Lower lobe of right lung (tissue), 2 donors: ENCODE measurements around the gene UVRAG. TPM values are rescaled to one million over a fixed set of nuclear protein-coding genes. Genes with fewer than 3 reads are reported as not detected.

Experiments
- ATAC-seq, 2 donors: fragments of 200-7000 bp; cut with Tn5 transposase; one replicate each; pipeline ENCODE4 v1.9.1; 2020 to 2022; ENCODE audit warnings: mild to moderate bottlenecking in 2 of 2, moderate library complexity in 2 of 2
- DNase-seq: peaks from one replicate; pipeline ENCODE4 v3.0.0-alpha.2; 2020
- H3K27ac ChIP-seq: fragments of 200-600 bp; one replicate; pipeline ENCODE4 v1.8.0; 2022
- H3K27me3 ChIP-seq: fragments of 200-600 bp; one replicate; pipeline ENCODE4 v1.8.0; 2022; ENCODE audit warnings: low read depth
- H3K36me3 ChIP-seq: fragments of 200-600 bp; one replicate; pipeline ENCODE4 v1.8.0; 2022; ENCODE audit warnings: mild to moderate bottlenecking
- H3K4me1 ChIP-seq: fragments of 200-600 bp; one replicate; pipeline ENCODE4 v1.8.0; 2022
- H3K4me3 ChIP-seq: fragments of 200-600 bp; one replicate; pipeline ENCODE4 v1.8.0; 2022; ENCODE audit warnings: mild to moderate bottlenecking
- H3K9me3 ChIP-seq: fragments of 200-600 bp; one replicate; pipeline ENCODE4 v1.8.0; 2022
- intact Hi-C: fragments of 100-400 bp; cut with DNase I; formaldehyde crosslinking; loops from one replicate; pipeline ENCODE4 v1.11.0; 2022
- total RNA-seq: library from RNA; stranded (reverse); fragmentation: NEBNext Ultra II Directional; extraction: Animal tissue kit (Norgen Biotek cat#: 25700); gene quantifications from one replicate; pipeline ENCODE4 v1.2.1, GENCODE V29; 2021
- TF ChIP-seq, protein P1 (sequence below): fragments of 200-600 bp; IDR thresholded peaks from one replicate; pipeline ENCODE4 v1.8.0; 2022; ENCODE audit warnings: antibody characterized with exemption, mild to moderate bottlenecking
- donor health status: DM: no; HTN: yes; CAD: no; lungs with severe emphysema.

UVRAG gene
- total RNA-seq, 1 donor from 2014 or later = 36.0 TPM

DNA sequence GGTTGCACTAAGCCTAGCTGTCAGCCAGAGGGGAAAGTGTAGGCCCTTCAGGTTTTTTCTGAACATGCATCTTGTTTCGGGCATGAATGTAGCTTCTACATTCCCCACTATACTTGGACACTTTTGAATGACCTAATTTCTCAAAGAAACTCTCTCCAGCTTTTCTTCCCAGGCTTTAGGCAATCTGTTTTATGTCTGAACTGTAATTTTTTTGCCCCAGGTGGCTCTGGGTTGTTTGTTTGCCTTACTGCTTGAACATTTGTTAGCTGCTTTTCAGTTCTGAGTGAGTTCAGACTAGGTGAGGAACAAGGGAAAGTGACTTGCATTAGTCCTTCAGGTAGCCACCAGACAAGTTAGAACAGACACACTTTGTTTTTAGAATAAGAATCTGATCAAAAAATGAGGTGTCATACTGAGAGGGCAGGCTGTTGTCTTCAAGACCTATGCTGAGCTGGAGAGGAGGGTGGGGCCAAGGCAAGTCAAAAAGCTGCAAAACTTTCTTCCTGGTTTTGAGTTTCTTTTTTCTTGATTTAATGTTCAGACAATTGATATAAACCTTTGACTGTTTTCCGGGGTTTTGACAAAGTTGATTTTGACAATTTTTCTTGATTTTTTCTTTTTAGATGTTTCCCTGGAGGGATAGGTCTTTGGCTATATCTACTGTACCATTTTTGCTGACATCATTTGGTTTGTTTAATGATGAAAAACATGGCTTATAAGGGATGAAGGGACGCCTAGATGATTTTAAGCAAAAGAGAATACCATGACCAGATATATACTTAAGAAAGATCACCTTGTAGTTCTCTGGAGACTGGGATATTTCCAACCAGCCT lies 208.4 kb downstream of the UVRAG start:
- Histone ChIP-seq H3K4me3 (no peak overlapping the region), H3K27me3 (no peaks in the 10 kb centered on the region), H3K36me3 (peaks cover 8% of the 10 kb centered on the region), H3K4me1 (peaks cover 5% of the 10 kb centered on the region), H3K27ac (no peak overlapping the region), H3K9me3 (no peaks in the 10 kb centered on the region)
- intact Hi-C loops = no loop called here
- DNase-seq = no peak
- TF ChIP-seq, protein P1, sequence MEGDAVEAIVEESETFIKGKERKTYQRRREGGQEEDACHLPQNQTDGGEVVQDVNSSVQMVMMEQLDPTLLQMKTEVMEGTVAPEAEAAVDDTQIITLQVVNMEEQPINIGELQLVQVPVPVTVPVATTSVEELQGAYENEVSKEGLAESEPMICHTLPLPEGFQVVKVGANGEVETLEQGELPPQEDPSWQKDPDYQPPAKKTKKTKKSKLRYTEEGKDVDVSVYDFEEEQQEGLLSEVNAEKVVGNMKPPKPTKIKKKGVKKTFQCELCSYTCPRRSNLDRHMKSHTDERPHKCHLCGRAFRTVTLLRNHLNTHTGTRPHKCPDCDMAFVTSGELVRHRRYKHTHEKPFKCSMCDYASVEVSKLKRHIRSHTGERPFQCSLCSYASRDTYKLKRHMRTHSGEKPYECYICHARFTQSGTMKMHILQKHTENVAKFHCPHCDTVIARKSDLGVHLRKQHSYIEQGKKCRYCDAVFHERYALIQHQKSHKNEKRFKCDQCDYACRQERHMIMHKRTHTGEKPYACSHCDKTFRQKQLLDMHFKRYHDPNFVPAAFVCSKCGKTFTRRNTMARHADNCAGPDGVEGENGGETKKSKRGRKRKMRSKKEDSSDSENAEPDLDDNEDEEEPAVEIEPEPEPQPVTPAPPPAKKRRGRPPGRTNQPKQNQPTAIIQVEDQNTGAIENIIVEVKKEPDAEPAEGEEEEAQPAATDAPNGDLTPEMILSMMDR = no peak
- peak in 1 of 2 donors; percentile 11 for ATAC-seq

DNA sequence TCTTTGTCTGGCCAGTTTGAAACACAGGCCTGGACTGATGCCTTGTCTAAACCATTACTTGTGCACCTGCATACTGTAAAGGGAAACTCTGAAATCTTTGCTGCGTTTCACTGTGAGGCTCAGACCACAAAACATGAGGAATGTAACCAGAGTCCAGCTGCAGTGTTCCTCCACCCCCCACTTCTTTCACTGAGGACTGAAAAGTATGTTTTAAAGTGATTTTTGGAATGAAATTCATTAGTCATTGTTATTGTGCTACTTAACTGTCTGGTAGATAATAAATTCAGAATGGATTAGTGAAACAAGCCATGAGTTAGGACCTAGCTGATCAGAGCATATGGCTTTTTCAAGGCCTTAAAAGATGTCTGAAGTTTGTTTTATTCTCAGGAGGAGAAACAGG lies 210.1 kb downstream of the UVRAG start:
- Histone ChIP-seq H3K27me3 (no peaks in the 10 kb centered on the region), H3K9me3 (no peaks in the 10 kb centered on the region), H3K27ac (no peak overlapping the region), H3K4me3 (no peak overlapping the region), H3K4me1 (peaks cover 5% of the 10 kb centered on the region), H3K36me3 (peaks cover 2% of the 10 kb centered on the region)
- intact Hi-C loops = no loop called here
- DNase-seq (no peak), ATAC-seq (no peak)
- TF ChIP-seq, protein P1 = no peak

DNA sequence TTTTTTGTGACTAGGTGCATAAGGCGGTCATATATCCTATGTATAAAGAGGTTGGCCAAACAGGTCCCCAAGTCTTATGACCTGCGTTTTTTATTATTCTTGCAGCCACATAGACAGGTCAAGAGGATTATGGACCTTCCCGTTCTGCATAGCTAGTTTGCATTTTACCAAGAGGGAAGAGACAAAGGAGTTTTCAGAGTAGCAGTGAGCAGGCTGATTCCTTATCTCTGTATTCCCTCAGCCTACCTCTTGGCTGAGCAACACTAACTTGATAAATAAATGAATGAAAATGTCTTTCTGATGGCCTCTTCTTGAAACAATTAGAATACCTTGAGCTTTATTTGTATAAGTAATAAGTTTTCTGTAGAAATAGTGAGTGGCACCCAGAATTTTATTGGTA lies 210.8 kb downstream of the UVRAG start:
- Histone ChIP-seq H3K27me3 (no peaks in the 10 kb centered on the region), H3K4me1 (peaks cover 5% of the 10 kb centered on the region), H3K27ac (no peak overlapping the region), H3K4me3 (no peak overlapping the region), H3K9me3 (no peaks in the 10 kb centered on the region), H3K36me3 (no peaks in the 10 kb centered on the region)
- intact Hi-C loops = no loop called here
- ATAC-seq = no peak
- DNase-seq = no peak
- TF ChIP-seq, protein P1 = no peak

DNA sequence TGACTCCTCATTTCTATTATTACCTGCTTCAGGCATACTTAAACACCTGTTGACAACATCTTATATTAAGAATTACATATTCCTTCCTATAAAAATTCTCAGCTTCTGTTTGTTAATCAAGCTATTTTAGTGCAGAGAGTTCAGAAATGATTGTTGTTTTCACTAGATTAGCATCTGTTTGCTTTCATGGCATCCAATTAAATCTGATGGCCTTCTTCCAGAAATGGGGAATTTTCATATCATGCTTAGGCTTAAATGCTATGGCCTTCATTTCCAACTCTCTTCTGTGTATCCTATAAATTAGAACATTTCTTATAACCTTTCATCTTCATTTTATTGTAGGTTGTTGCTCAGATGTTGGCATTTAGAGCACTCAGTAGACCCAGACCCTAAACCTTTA lies 211.3 kb downstream of the UVRAG start:
- Histone ChIP-seq H3K27me3 (no peaks in the 10 kb centered on the region), H3K9me3 (no peaks in the 10 kb centered on the region), H3K4me3 (no peak overlapping the region), H3K27ac (no peak overlapping the region), H3K36me3 (no peaks in the 10 kb centered on the region), H3K4me1 (peaks cover 5% of the 10 kb centered on the region)
- intact Hi-C loops = no loop called here
- TF ChIP-seq, protein P1 = no peak
- no peak for ATAC-seq
- no peak for DNase-seq

DNA sequence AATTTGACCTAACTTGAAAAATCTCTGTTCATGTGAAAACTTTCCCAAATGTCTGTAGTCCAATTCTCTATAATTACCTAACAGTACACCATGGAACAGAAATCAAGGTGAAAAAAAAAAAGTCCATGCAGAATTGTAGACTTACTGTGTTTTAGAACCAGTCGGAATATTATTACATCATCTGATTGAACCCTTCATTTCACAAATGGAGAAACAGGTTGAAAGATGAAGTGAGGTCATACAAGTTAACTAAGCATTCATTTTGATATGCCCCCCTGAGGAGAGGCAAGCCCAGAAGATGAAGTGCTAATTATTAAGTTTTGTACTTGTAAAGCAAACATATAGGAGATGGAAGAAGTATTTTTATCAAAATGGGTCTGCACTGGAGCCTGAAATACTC lies 211.9 kb downstream of the UVRAG start:
- Histone ChIP-seq H3K27me3 (no peaks in the 10 kb centered on the region), H3K27ac (no peak overlapping the region), H3K4me1 (peaks cover 5% of the 10 kb centered on the region), H3K36me3 (no peaks in the 10 kb centered on the region), H3K9me3 (no peaks in the 10 kb centered on the region), H3K4me3 (no peak overlapping the region)
- intact Hi-C loops = no loop called here
- TF ChIP-seq, protein P1 = no peak
- DNase-seq (no peak), ATAC-seq (no peak)
